HepG2 (cell line): ENCODE measurements around the gene NLRC5. TPM values are rescaled to one million over a fixed set of nuclear protein-coding genes. Genes with fewer than 3 reads are reported as not detected.
A peak's percentile ranks its signal among the peaks of the same experiment; 100 is the strongest.

Experiments used
- AKAP8 ChIP-seq: sonication (generic); formaldehyde crosslinking; IDR thresholded peaks from 2 replicates; pipeline ENCODE4 v1.5.1; 2020; ENCODE audit warnings: mild to moderate bottlenecking, missing genetic modification reagents
- ARID5B ChIP-seq: IDR thresholded peaks from 2 replicates; pipeline ENCODE4 v1.4.0; 2020; ENCODE audit warnings: mild to moderate bottlenecking, missing genetic modification reagents
- DRAP1 ChIP-seq: IDR thresholded peaks from 2 replicates; pipeline ENCODE4 v1.6.1; 2016; ENCODE audit warnings: missing genetic modification reagents, missing compliant biosample characterization
- PHF21A ChIP-seq: sonication (generic); formaldehyde crosslinking; IDR thresholded peaks from 2 replicates; pipeline ENCODE4 v1.5.0; 2020; ENCODE audit warnings: mild to moderate bottlenecking, missing genetic modification reagents
- RERE ChIP-seq: IDR thresholded peaks from 2 replicates; pipeline ENCODE4 v1.6.1; 2016; ENCODE audit warnings: low read depth, missing genetic modification reagents, missing compliant biosample characterization
- ZFYVE20 ChIP-seq: sonication (generic); formaldehyde crosslinking; IDR thresholded peaks from 2 replicates; pipeline ENCODE4 v1.8.0; 2023; ENCODE audit warnings: low read depth, mild to moderate bottlenecking, moderate library complexity, missing genetic modification reagents, borderline replicate concordance
- ZMYM4 ChIP-seq: sonication (generic); formaldehyde crosslinking; IDR thresholded peaks from 2 replicates; pipeline ENCODE4 v1.8.1; 2023; ENCODE audit warnings: mild to moderate bottlenecking, missing genetic modification reagents
- ZNF234 ChIP-seq: sonication (generic); formaldehyde crosslinking; conservative IDR thresholded peaks from 2 replicates; pipeline ENCODE4 v1.5.1; 2020; ENCODE audit warnings: mild to moderate bottlenecking, missing genetic modification reagents
- ZNF597 ChIP-seq: sonication (generic); formaldehyde crosslinking; IDR thresholded peaks from 2 replicates; pipeline ENCODE4 v1.5.0; 2020; ENCODE audit warnings: missing genetic modification reagents
- ZNF646 ChIP-seq: sonication (generic); formaldehyde crosslinking; IDR thresholded peaks from 2 replicates; pipeline ENCODE4 v1.9.0; 2021; ENCODE audit warnings: mild to moderate bottlenecking, missing genetic modification reagents
- ZNF83 ChIP-seq: sonication (generic); formaldehyde crosslinking; IDR thresholded peaks from 2 replicates; pipeline ENCODE4 v1.4.0; 2020; ENCODE audit warnings: missing genetic modification reagents, mild to moderate bottlenecking, borderline replicate concordance
- ZSCAN31 ChIP-seq: sonication (generic); formaldehyde crosslinking; IDR thresholded peaks from 2 replicates; pipeline ENCODE4 v1.5.0; 2020; ENCODE audit warnings: low read depth, mild to moderate bottlenecking, missing genetic modification reagents
- polyA plus RNA-seq, 8 experiments: library from polyadenylated mRNA; depleted of rRNA in 3 of 8; stranded (reverse) in 7 of 8; unstranded in 1 of 8; fragments of >200 nt; fragmentation: Illumina TruSeq in 4 of 8; extraction: Trizol in 4 of 8; gene quantifications; 2 replicates each; pipeline versions ENCODE4 v1.2.1 to v1.2.3, GENCODE V29; 2011 to 2016; ENCODE audit warnings: low read depth in 4 of 8, missing spikeins in 1 of 8, mixed read lengths in 1 of 8; ENCODE audit not compliant: insufficient read depth in 1 of 8
- total RNA-seq, 5 experiments: library from RNA; depleted of rRNA; stranded (reverse); fragments of >200 nt; fragmentation: Illumina TruSeq; extraction: Trizol; gene quantifications; 2 replicates each; pipeline ENCODE4 v1.2.3, GENCODE V29; 2016; ENCODE audit warnings: low read depth in 1 of 5

Gene NLRC5
- total and polyA plus RNA-seq, 2 of the 13 experiments (the other 11 are each of a cell fraction or from before 2014, with no cell fraction given): 6.3 to 12.7 TPM

GRCh38 chr16:56986361-56986760 lies 3.0 kb upstream of the NLRC5 start (continued):
- TF ChIP-seq ZNF646 (CRISPR knock-in tag) (no peak), ZNF83 (CRISPR knock-in tag) (no peak), PHF21A (CRISPR knock-in tag) (peak; percentile 68), RERE (no peak), AKAP8 (no peak), ZMYM4 (CRISPR knock-in tag) (no peak), ZSCAN31 (CRISPR knock-in tag) (no peak), ZFYVE20 (CRISPR knock-in tag) (no peak), ZNF234 (CRISPR knock-in tag) (no peak), DRAP1 (CRISPR knock-in tag) (peak; percentile 25; the same call in 1 of the 2 replicates), ZNF597 (CRISPR knock-in tag) (no peak), ARID5B (CRISPR knock-in tag) (peak; percentile 74; the same call in 1 of the 2 replicates)
